ENCODE data around the gene TEFM.
"Not testable (repeated sequence)": the region's sequence is repeated elsewhere in the genome, so short reads cannot be mapped to it uniquely, and the experiment has no call there.

Gene TEFM, protein sequence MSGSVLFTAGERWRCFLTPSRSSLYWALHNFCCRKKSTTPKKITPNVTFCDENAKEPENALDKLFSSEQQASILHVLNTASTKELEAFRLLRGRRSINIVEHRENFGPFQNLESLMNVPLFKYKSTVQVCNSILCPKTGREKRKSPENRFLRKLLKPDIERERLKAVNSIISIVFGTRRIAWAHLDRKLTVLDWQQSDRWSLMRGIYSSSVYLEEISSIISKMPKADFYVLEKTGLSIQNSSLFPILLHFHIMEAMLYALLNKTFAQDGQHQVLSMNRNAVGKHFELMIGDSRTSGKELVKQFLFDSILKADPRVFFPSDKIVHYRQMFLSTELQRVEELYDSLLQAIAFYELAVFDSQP

DNA sequence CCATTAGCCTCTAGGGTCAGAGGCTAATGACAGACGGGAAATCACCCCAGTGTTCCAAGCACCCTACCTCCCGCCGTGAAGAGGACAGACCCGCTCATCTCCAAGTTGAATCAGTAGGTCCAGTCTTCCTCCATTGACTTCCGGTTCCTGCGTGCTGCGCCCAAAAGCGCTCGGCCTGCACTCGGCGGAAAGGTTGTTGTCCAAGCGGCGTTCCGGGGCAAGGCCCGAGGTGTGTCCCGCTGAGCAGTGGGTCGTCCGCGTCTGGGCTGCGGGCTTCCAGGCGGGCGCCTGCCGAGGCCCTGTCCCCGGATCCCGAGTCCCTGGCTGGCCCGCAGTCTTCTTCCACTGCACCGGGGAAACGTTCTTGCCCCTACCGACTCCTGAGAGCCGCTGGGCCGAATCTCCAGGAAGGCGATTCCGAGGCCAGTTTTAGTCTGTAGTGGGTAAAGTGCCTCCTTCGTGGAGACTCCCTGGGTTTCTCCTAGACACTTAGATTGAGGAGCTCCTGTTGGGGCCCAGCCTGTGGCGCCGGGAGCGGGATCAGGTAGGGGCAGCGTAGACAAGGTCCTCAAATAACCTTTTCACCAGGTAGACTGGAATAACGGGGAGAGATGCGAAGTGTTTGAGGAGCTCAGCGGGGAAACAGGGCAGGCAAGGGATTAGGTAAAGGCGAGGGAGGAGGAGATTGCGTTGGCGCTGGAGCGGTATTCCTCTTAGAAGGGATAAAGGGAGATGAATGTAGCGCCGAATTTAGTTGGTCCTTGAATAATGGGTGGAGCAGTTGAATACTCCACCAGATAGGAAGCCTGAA lies at the start of gene TEFM:
Gene TEFM, minus strand, starts transcription at position 138 of the 811 bp plus-strand sequence. Its CDS starts 40 bp downstream, at position 98.
- peak; percentile 90 to 97 for DNase-seq (ENCODE audit: low spot score in 2 of 2)
- H3K9me3 Mint-ChIP-seq = no peaks in the 10 kb centered on the region
- H3K4me1 Mint-ChIP-seq = peaks cover 34% of the 10 kb centered on the region
- peak within 1 kb of the TSS; percentile 91 for H3K4me3 Mint-ChIP-seq
- H3K36me3 Mint-ChIP-seq = peaks cover 31% of the 10 kb centered on the region
- ATAC-seq = peak; percentile 99
- peak within 1 kb of the TSS; percentile 96 for H3K27ac Mint-ChIP-seq

- ATAC-seq = no peak
- H3K27ac Mint-ChIP-seq = no peak overlapping the region
- no peak for DNase-seq (ENCODE audit: low spot score in 2 of 2)
- no peaks in the 10 kb centered on the region for H3K36me3 Mint-ChIP-seq
- no peaks in the 10 kb centered on the region for H3K4me1 Mint-ChIP-seq
- no peak overlapping the region for H3K4me3 Mint-ChIP-seq
- H3K9me3 Mint-ChIP-seq = no peaks in the 10 kb centered on the region
Measured at GRCh38 chr17:30954046-30954830, 48.2 kb upstream of the TEFM start.

- DNase-seq (ENCODE audit: low spot score in 2 of 2) (no peak), ATAC-seq (no peak)
- Mint-ChIP-seq H3K4me1 (no peaks in the 10 kb centered on the region), H3K27ac (no peak overlapping the region), H3K9me3 (no peaks in the 10 kb centered on the region), H3K36me3 (no peaks in the 10 kb centered on the region), H3K4me3 (no peak overlapping the region)
Measured at GRCh38 chr17:30952638-30953393, 46.8 kb upstream of the TEFM start.

DNA sequence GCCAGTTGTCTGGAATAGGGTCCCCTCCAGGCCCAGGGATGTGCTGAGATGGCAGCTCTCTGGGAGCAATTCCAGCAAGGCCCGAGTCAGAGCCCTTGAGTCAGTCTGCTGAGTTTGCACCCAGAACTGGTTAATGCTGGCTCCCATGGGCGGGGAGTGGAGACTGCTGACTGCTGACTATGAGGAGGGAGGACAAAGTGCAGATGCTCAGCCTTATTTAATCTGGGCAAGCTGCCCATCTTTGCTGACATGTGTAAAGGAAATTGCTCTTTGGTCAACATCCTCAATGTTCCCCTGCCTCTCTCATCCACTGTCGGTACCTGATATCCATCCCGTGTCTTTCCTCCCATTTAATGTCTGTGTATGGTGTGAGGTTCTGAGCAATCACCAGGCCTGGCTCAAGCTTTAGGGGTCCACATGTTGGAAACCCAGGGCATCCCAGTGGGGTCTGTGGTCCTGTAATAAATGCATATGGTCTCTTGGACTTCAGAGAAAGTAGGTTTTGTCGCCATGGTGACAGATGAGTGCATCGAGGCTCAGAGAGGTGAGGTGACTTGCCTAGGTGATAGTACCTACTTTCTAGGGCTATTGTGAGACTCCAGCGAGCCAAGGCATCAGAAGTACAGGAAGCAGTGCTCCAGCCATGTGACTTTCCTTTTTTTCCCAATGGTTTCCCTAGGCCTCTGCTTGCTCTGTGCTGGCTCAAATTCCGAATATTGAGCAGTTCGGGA lies 44.8 kb upstream of the TEFM start:
- no peaks in the 10 kb centered on the region for H3K4me1 Mint-ChIP-seq
- DNase-seq (ENCODE audit: low spot score in 2 of 2) = no peak
- H3K9me3 Mint-ChIP-seq = no peaks in the 10 kb centered on the region
- no peak overlapping the region for H3K27ac Mint-ChIP-seq
- no peaks in the 10 kb centered on the region for H3K36me3 Mint-ChIP-seq
- ATAC-seq = no peak
- H3K4me3 Mint-ChIP-seq = no peak overlapping the region

DNA sequence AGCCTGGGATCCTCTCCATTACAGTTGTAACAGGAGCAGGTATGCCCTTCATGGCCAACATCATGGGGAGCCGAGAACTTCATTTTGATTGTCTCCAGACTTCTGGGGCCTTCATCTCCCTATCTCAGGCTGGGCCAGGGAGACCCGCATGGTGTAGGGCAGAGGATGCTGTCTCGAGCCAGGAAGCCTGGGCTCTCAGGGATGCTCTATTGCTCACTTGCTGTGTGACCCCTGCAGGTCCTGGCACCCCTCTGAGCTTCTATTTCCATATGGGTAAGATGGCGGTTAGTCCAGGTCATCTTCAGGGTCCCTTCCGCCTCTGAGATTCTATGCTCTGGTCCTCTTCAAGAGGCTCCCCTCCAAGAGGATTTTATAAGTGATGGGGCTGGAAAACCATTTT lies 44.2 kb upstream of the TEFM start:
- H3K9me3 Mint-ChIP-seq = no peaks in the 10 kb centered on the region
- H3K36me3 Mint-ChIP-seq = no peaks in the 10 kb centered on the region
- ATAC-seq (peak; percentile 21), DNase-seq (ENCODE audit: low spot score in 2 of 2) (no peak)
- H3K4me1 Mint-ChIP-seq = no peaks in the 10 kb centered on the region
- no peak overlapping the region for H3K4me3 Mint-ChIP-seq
- no peak overlapping the region for H3K27ac Mint-ChIP-seq

DNA sequence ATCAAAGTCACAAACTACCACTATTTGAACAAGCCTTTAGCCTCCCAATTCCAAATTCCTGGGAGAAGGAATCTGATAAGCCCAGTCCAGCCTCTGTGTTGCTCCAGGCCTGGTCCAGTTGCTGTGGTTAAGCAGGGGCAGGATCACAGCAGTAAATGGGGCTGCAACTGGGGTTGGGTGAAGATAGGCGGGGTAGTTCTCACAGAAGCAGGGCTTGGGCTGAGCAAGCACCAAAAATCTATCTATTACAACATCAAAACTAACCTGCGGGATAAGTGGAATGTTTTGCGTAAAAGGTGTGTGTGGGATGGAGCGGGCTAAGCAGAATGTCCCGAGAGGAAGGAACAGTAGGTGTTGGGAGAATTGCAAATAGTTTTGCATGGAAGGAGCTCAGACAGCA lies 41.8 kb upstream of the TEFM start:
- no peak for DNase-seq (ENCODE audit: low spot score in 2 of 2)
- Mint-ChIP-seq H3K36me3 (no peaks in the 10 kb centered on the region), H3K9me3 (no peaks in the 10 kb centered on the region), H3K4me1 (no peaks in the 10 kb centered on the region), H3K4me3 (no peak overlapping the region), H3K27ac (no peak overlapping the region)
- ATAC-seq = no peak

GRCh38 chr17:30942308-30943079 lies 36.5 kb upstream of the TEFM start:
- Mint-ChIP-seq H3K36me3 (no peaks in the 10 kb centered on the region), H3K9me3 (no peaks in the 10 kb centered on the region), H3K27ac (no peak overlapping the region), H3K4me3 (no peak overlapping the region), H3K4me1 (no peaks in the 10 kb centered on the region)
- no peak for DNase-seq (ENCODE audit: low spot score in 2 of 2)
- no peak for ATAC-seq

DNA sequence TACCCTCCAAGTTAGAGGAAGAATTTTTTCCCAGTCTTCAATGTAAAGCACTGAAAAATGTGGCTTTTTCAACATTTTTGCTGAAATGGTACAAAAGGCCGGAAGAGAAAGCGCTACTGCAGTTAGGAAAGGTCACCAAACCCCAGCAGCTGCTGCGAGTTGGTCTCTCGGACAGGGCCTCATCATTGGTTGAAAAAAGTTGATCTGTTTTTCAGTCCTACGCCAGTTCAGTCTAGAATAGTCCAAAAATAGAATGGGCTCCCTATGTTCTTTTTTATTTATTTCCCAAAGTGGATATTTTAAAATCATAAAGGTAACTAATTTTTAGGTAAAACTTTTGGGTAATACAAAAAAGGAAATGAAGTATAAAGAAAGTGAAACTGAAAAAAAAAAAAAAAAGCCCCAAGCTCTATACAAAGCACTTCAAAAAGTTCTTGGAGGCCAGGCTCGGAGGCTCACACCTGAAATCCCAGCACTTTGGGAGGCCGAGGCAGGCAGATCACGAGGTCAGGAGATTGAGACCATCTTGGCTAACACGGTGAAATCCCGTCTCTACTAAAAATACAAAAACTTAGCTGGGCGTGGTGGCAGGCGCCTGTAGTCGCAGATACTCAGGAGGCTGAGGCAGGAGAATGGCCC lies 33.1 kb upstream of the TEFM start:
- H3K27ac Mint-ChIP-seq = peak overlapping the region; percentile 64
- no peak for ATAC-seq
- peak overlapping the region; percentile 8 for H3K4me3 Mint-ChIP-seq

DNA sequence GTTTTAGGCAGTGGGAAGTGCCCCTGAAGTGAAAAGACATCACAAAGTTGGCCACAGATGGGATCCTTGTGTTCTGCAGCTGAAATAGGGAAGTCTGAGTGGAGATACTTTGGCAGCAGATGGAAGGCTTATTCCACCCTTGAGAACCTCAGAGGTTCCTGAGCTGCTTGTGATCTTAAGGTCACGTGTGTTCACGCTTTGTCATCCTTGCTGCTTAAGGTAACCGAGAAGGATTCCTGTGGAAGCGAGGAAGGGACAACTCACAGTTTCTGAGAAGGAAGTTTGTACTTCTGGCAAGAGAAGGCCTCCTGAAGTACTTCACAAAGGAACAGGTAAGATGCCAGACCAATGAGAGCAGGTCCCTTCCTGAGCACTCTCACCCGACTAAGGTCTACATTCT lies 27.9 kb upstream of the TEFM start:
- no peaks in the 10 kb centered on the region for H3K9me3 Mint-ChIP-seq
- H3K36me3 Mint-ChIP-seq = no peaks in the 10 kb centered on the region
- no peak overlapping the region for H3K27ac Mint-ChIP-seq
- no peaks in the 10 kb centered on the region for H3K4me1 Mint-ChIP-seq
- ATAC-seq (no peak), DNase-seq (ENCODE audit: low spot score in 2 of 2) (no peak)
- no peak overlapping the region for H3K4me3 Mint-ChIP-seq

More for the DNA sequence above, 33.1 kb upstream of the TEFM start:
- DNase-seq (ENCODE audit: low spot score in 2 of 2) = no peak
- Mint-ChIP-seq H3K9me3 (no peaks in the 10 kb centered on the region), H3K36me3 (no peaks in the 10 kb centered on the region), H3K4me1 (no peaks in the 10 kb centered on the region)

- H3K27ac Mint-ChIP-seq; ATAC-seq; DNase-seq (ENCODE audit: low spot score in 2 of 2); H3K4me3 Mint-ChIP-seq; H3K4me1 Mint-ChIP-seq; H3K36me3 Mint-ChIP-seq; H3K9me3 Mint-ChIP-seq: not testable (repeated sequence)
Measured at GRCh38 chr17:30931582-30931981, 25.5 kb upstream of the TEFM start.

- H3K36me3 Mint-ChIP-seq = no peaks in the 10 kb centered on the region
- DNase-seq (ENCODE audit: low spot score in 2 of 2) = no peak
- H3K9me3 Mint-ChIP-seq = no peaks in the 10 kb centered on the region
- no peak overlapping the region for H3K4me3 Mint-ChIP-seq
- no peak for ATAC-seq
- H3K27ac Mint-ChIP-seq = no peak overlapping the region
- H3K4me1 Mint-ChIP-seq = no peaks in the 10 kb centered on the region
Measured at GRCh38 chr17:30930495-30930894, 24.5 kb upstream of the TEFM start.

DNA sequence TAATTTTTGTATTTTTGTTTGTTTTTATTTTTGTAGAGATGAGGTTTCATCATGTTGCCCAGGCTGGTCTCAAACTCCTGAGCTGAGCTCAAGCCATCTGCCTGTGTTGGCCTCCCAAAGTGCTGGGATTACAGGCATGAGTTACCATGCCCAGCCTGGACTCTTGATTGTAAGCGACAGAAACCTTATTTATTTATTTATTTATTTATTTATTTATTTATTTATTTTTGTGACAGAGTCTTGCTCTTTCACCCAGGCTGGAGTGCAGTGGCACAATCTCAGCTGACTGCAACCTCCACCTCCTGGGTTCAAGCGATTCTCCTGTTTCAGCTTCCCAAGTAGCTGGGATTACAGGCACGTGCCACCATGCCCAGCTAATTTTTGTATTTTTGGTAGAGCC lies 23.8 kb upstream of the TEFM start:
- H3K4me1 Mint-ChIP-seq; DNase-seq (ENCODE audit: low spot score in 2 of 2); H3K9me3 Mint-ChIP-seq; H3K27ac Mint-ChIP-seq; ATAC-seq; H3K36me3 Mint-ChIP-seq; H3K4me3 Mint-ChIP-seq: not testable (repeated sequence)

DNA sequence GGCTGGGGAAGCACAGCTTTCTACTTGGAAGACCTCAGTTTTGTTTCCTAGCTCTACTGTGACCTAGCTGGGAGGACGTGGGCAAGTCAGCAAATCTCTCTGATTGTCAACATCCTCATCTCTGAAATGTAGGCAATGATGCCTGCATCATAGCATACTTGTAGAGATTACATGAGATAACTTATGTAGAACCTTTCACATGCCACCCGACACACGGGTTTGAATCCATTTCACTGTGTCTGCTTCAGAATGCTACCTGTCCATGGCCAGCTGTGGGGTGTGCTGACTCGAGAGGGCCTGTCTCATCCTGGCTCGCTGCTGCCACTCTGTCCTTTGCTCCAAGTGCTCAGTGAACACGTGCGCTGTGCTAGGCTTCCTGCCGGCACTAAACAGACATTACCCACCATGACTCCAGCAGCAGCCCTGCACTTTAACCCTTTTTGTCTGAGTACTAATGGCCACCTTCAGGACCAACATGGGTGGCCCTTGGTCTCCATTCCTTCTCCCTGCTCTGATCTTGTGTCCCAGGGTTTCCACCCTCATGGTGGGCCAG lies 23.1 kb upstream of the TEFM start:
- Mint-ChIP-seq H3K27ac (no peak overlapping the region), H3K9me3 (no peaks in the 10 kb centered on the region), H3K36me3 (no peaks in the 10 kb centered on the region), H3K4me3 (no peak overlapping the region), H3K4me1 (no peaks in the 10 kb centered on the region)
- DNase-seq (ENCODE audit: low spot score in 2 of 2) = no peak
- ATAC-seq = no peak

Measured in stimulated activated effector memory CD8-positive, alpha-beta T cell treated with anti-CD3 and anti-CD28 coated beads, Interleukin-12 subunit alpha, Interleukin-12 subunit beta, amount 100 ng/mL, for 72 hours (primary cell).